ENCODE measurements around the gene ERFE.

GRCh38 chr2:238142382-238143205 lies 16.2 kb upstream of the ERFE start:
- TF ChIP-seq EZH2 (IDR thresholded peaks at IDR 0.05; ENCODE audit: borderline replicate concordance, low read length), result no peak
- TF ChIP-seq, protein P1, sequence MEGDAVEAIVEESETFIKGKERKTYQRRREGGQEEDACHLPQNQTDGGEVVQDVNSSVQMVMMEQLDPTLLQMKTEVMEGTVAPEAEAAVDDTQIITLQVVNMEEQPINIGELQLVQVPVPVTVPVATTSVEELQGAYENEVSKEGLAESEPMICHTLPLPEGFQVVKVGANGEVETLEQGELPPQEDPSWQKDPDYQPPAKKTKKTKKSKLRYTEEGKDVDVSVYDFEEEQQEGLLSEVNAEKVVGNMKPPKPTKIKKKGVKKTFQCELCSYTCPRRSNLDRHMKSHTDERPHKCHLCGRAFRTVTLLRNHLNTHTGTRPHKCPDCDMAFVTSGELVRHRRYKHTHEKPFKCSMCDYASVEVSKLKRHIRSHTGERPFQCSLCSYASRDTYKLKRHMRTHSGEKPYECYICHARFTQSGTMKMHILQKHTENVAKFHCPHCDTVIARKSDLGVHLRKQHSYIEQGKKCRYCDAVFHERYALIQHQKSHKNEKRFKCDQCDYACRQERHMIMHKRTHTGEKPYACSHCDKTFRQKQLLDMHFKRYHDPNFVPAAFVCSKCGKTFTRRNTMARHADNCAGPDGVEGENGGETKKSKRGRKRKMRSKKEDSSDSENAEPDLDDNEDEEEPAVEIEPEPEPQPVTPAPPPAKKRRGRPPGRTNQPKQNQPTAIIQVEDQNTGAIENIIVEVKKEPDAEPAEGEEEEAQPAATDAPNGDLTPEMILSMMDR (IDR thresholded peaks at IDR 0.05; ENCODE audit: low read length), result no peak
